ENCODE data around the gene CNTRL.
"Not testable (repeated sequence)": the region's sequence is repeated elsewhere in the genome, so short reads cannot be mapped to it uniquely, and the experiment has no call there.

The CNTRL gene, protein sequence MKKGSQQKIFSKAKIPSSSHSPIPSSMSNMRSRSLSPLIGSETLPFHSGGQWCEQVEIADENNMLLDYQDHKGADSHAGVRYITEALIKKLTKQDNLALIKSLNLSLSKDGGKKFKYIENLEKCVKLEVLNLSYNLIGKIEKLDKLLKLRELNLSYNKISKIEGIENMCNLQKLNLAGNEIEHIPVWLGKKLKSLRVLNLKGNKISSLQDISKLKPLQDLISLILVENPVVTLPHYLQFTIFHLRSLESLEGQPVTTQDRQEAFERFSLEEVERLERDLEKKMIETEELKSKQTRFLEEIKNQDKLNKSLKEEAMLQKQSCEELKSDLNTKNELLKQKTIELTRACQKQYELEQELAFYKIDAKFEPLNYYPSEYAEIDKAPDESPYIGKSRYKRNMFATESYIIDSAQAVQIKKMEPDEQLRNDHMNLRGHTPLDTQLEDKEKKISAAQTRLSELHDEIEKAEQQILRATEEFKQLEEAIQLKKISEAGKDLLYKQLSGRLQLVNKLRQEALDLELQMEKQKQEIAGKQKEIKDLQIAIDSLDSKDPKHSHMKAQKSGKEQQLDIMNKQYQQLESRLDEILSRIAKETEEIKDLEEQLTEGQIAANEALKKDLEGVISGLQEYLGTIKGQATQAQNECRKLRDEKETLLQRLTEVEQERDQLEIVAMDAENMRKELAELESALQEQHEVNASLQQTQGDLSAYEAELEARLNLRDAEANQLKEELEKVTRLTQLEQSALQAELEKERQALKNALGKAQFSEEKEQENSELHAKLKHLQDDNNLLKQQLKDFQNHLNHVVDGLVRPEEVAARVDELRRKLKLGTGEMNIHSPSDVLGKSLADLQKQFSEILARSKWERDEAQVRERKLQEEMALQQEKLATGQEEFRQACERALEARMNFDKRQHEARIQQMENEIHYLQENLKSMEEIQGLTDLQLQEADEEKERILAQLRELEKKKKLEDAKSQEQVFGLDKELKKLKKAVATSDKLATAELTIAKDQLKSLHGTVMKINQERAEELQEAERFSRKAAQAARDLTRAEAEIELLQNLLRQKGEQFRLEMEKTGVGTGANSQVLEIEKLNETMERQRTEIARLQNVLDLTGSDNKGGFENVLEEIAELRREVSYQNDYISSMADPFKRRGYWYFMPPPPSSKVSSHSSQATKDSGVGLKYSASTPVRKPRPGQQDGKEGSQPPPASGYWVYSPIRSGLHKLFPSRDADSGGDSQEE (N-terminal part only)

DNA sequence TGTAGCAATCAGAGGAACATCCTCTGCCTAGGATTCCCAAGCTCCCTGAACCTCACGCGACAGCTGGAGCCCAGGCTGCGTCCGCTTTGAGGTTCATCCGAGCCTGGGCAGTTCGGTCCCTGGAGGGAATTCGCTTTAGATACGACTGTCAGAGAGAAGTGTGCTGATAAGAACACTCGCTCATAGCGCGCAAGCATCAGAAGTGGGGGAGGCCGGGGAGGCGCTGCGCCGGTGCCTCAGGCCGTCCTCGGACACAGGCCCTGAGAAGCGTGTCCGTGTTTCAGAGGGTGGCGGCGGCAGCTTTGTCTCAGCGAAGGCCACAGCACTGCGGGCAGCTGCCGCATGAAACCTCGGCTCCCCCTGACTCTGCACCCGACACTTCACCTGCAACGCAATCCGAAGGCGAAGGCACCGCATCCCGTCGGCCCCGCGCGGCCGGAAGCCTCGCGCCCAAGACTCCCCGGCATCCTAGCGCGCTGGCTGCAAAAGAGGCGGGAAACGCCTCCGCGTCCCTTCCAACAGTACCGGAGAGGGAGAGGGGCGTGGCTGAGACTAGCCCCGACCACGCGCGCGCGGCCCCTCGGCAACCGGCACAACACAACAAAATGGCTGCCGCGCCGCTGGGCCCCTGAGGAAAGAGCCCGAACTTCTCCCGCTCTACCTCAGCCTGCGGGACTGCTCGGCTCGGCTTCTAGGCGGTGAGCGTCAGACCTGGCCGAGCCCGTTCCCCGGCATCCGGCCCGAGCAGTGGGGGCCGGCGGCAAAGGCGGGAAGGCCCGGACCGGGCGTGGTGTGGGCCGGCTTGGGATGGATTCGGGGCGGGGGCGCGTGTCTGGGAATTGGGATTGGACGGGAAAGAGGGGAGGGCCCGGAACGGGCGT, at the start of gene CNTRL:
Gene CNTRL, plus strand, starts transcription at position 586 of the 881 bp plus-strand sequence. CDS start 13,372 bp downstream, outside the sequence.
- peak within 1 kb of the TSS; percentile 71 for H3K4me3 ChIP-seq (ENCODE audit: low read depth, low read length)
- TF ChIP-seq, protein P1, sequence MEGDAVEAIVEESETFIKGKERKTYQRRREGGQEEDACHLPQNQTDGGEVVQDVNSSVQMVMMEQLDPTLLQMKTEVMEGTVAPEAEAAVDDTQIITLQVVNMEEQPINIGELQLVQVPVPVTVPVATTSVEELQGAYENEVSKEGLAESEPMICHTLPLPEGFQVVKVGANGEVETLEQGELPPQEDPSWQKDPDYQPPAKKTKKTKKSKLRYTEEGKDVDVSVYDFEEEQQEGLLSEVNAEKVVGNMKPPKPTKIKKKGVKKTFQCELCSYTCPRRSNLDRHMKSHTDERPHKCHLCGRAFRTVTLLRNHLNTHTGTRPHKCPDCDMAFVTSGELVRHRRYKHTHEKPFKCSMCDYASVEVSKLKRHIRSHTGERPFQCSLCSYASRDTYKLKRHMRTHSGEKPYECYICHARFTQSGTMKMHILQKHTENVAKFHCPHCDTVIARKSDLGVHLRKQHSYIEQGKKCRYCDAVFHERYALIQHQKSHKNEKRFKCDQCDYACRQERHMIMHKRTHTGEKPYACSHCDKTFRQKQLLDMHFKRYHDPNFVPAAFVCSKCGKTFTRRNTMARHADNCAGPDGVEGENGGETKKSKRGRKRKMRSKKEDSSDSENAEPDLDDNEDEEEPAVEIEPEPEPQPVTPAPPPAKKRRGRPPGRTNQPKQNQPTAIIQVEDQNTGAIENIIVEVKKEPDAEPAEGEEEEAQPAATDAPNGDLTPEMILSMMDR (IDR thresholded peaks at IDR 0.05; ENCODE audit: borderline replicate concordance, insufficient read depth, low read depth, low read length) = no peak

DNA sequence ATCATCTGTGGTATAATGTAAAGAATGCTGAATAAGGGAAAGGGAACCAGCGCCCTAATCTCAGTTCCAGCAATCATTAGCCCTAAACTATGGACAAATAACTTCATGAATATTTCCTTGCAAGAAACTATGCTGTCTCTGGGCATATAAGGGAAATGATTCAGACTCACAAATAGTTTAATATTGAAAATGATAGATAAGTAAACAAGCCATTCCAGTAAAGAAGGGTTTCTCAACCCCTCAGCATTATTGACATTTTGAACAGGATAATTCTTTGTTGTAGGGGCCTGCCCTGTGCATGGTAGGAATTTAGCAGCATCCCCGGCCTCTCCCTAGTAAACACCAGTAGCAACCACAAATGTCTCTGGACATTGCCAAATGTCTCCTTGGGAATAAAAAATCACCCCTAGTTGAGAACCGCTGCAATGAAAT, 48.5 kb upstream of the CNTRL start:
- H3K4me3 ChIP-seq (ENCODE audit: low read depth, low read length) = no peak overlapping the region
- TF ChIP-seq, protein P1 (IDR thresholded peaks at IDR 0.05; ENCODE audit: borderline replicate concordance, insufficient read depth, low read depth, low read length) = no peak

DNA sequence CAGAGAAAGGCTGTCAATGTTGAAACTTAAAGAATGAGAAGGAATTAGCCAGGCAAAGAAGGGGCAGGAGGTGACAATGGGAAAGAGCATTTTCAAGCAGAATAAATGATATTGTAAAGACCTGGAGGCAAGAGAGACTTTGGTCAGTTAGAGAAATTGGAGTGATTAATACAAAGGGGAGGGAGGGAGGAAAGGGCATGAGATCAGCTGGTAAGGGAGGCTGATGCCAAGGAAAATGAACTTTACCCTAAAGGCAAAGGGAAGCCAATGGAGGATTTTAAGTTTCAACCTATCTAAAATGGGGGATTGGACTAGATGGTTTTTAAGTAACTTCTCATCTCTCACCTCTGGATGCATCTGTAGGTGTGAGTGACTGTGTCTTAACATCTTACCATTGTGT, 48.0 kb upstream of the CNTRL start:
- H3K4me3 ChIP-seq (ENCODE audit: low read depth, low read length) = no peak overlapping the region

DNA sequence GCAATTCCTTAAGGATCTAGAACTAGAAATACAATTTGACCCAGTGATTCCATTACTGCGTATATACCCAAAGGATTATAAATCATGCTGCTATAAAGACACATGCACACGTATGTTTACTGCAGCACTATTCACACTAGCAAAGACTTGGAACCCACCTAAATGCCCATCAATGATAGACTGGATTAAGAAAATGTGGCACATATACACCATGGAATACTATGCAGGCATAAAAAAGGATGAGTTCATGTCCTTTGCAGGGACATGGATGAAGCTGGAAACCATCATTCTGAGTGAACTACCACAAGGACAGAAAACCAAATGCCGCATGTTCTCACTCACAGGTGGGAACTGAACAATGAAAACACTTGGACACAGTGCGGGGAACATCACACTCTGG, 46.5 kb upstream of the CNTRL start:
- not testable (repeated sequence) for H3K4me3 ChIP-seq (ENCODE audit: low read depth, low read length)

More for the DNA sequence above, 48.0 kb upstream of the CNTRL start:
- TF ChIP-seq, protein P1 (IDR thresholded peaks at IDR 0.05; ENCODE audit: borderline replicate concordance, insufficient read depth, low read depth, low read length) = no peak

DNA sequence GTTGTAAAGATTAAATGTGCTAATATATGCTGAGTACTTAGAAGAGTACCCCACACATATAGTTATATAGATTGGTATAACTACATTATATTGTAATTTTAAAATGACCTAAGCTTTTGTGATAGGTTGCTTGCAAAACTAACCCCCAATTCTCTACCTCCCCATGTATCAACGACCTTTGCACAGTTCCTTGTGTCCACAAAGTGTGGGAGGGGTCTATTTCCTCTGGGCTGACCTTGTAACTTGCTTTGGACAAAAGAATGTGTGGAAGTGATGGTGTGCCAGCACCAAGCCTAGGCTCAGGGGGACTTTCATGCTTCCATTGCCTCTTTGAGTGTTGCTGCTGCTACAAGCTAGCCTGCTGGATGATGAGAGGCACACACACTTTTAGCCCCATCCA, 45.3 kb upstream of the CNTRL start:
- TF ChIP-seq, protein P1 (IDR thresholded peaks at IDR 0.05; ENCODE audit: borderline replicate concordance, insufficient read depth, low read depth, low read length) = no peak
- H3K4me3 ChIP-seq (ENCODE audit: low read depth, low read length) = no peak overlapping the region

DNA sequence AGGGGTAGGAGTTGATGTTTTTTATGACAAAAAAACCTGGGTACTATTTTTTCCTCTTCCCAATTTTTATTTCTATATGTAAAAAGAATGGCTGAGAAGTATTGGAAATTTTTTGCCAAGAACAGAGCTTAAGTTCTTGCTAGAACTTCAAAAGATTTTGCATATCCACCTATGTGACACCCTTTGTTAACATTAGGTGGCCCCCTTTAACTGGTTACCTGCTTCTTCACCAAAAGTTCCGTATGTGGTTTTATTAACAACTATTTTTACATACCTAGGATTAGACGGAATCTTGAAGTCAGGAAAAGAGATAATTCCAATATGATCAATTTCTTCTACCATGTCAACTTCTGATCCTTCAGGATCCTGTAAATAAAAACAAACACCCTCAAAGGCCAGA, 40.2 kb upstream of the CNTRL start:
- TF ChIP-seq, protein P1 (IDR thresholded peaks at IDR 0.05; ENCODE audit: borderline replicate concordance, insufficient read depth, low read depth, low read length) = no peak
- H3K4me3 ChIP-seq (ENCODE audit: low read depth, low read length) = no peak overlapping the region

DNA sequence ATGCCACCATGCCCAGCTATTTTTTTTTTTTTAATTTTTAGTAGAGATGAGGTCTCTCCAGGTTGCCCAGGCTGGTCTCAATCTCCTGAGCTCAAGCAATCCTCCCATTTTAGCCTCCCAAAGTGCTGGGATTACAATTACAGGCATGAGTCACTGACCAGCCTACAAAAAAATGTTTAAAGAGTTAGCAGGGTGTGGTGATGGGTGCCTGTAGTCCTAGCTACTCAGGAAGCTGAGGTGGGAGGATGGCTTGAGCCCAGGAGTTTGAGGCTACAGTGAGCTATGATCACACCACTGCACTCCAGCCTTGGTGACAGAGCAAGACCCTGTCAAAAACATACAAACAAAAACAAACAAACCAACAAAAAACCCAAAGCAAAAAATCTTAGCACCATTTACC, 39.0 kb upstream of the CNTRL start:
- H3K4me3 ChIP-seq (ENCODE audit: low read depth, low read length) = not testable (repeated sequence)

Data from GM12875 (cell line).